Natural killer cell (primary cell): Measurements from ENCODE around the gene SP140. TPM values are rescaled to one million over a fixed set of nuclear protein-coding genes. Genes with fewer than 3 reads are reported as not detected.

Experiments
- ATAC-seq, 3 donors: fragments of 150-1000 bp in 2 of 3; fragments of 200-7000 bp in 1 of 3; cut with Tn5 transposase; 1 replicate in 1 of 3; 2 replicates in 2 of 3; pipeline ENCODE4 v1.10.0; 2021; ENCODE audit warnings: mild to moderate bottlenecking in 2 of 3, moderate library complexity in 2 of 3
- DNase-seq, 2 donors: peaks; one replicate each; pipeline versions ENCODE4 v3.0.0 to v3.0.0-alpha.2; 2013 to 2021; ENCODE audit warnings: mixed read lengths in 1 of 2
- H3K27ac ChIP-seq: one replicate; pipeline ENCODE4 v1.5.1; 2013; ENCODE audit warnings: mild to moderate bottlenecking, low read length
- H3K27me3 ChIP-seq: one replicate; pipeline ENCODE4 v1.6.1; 2013; ENCODE audit warnings: low read length; ENCODE audit not compliant: control insufficient read depth, insufficient read depth
- H3K36me3 ChIP-seq: one replicate; pipeline ENCODE4 v1.6.1; 2013; ENCODE audit warnings: low read length; ENCODE audit not compliant: control insufficient read depth, insufficient read depth
- H3K4me1 ChIP-seq: one replicate; pipeline ENCODE4 v1.6.1; 2013; ENCODE audit warnings: low read length; ENCODE audit not compliant: control insufficient read depth, insufficient read depth
- H3K4me3 ChIP-seq: one replicate; pipeline ENCODE4 v1.5.1; 2013; ENCODE audit warnings: low read length
- H3K9me3 ChIP-seq: one replicate; pipeline ENCODE4 v1.6.1; 2013; ENCODE audit warnings: low read length; ENCODE audit not compliant: control insufficient read depth, insufficient read depth
- H3K27ac Mint-ChIP-seq, 2 donors: one replicate each; pipeline ENCODE4 v1.8.0; 2022; ENCODE audit warnings: mild to moderate bottlenecking in 2 of 2, mixed read lengths in 2 of 2, moderate library complexity in 1 of 2
- H3K27me3 Mint-ChIP-seq, 2 donors: one replicate each; pipeline ENCODE4 v1.8.0; 2022; ENCODE audit warnings: low read depth in 2 of 2, mixed read lengths in 2 of 2
- H3K36me3 Mint-ChIP-seq: one replicate; pipeline ENCODE4 v1.8.0; 2022; ENCODE audit warnings: mixed read lengths
- H3K4me1 Mint-ChIP-seq, 2 donors: one replicate each; pipeline ENCODE4 v1.8.0; 2022; ENCODE audit warnings: mixed read lengths in 2 of 2
- H3K4me3 Mint-ChIP-seq: one replicate; pipeline ENCODE4 v1.8.0; 2022; ENCODE audit warnings: mild to moderate bottlenecking, moderate library complexity, mixed read lengths
- H3K9me3 Mint-ChIP-seq, 2 donors: one replicate each; pipeline ENCODE4 v1.8.0; 2022; ENCODE audit warnings: mixed read lengths in 2 of 2
- CTCF ChIP-seq: fragments of 200-600 bp; IDR thresholded peaks from one replicate; pipeline ENCODE4 v1.8.0; 2022; ENCODE audit warnings: antibody characterized with exemption
- WGBS: methylation state at CpG from one replicate; pipeline ENCODE4 v1.1.7; 2013; ENCODE audit warnings: missing lambda C conversion rate; ENCODE audit not compliant: insufficient coverage; 5-methylcytosine and 5-hydroxymethylcytosine counted together
- intact Hi-C: fragments of 100-400 bp; cut with micrococcal nuclease; formaldehyde crosslinking; loops from one replicate; pipeline ENCODE4 v1.14.2; 2022
- total RNA-seq, 4 donors: library from RNA; stranded (reverse); fragments of 120-200 nt in 1 of 4; gene quantifications; one replicate each; pipeline versions ENCODE4 v1.2.3 to v1.2.4, GENCODE V29; 2013 to 2022

SP140 gene
- total RNA-seq = 10 to 100 TPM; 69.1 to 89.9 (median 77.4) TPM
- 150 TPM for total RNA-seq (2013)

- Histone ChIP-seq H3K9me3 (peaks cover 3% of the 10 kb centered on the region), H3K27me3 (no peaks in the 10 kb centered on the region), H3K27ac (peak within 1 kb of the TSS; percentile 90), H3K4me3 (peak within 1 kb of the TSS; percentile 56), H3K36me3 (peaks cover 5% of the 10 kb centered on the region), H3K4me1 (peaks cover 40% of the 10 kb centered on the region)
- H3K27me3 Mint-ChIP-seq = no peaks in the 10 kb centered on the region
- intact Hi-C loops = loop anchor here (5.0 kb wide), 2 partner anchors 102 to 192 kb away; partner anchors contain the start of genes SP100 and SP140L
- DNase-seq (peak; percentile 68 to 93), ATAC-seq (peak; percentile 92 to 98 (median 97))
- H3K4me1 Mint-ChIP-seq = peaks cover 50 to 61% of the 10 kb centered on the region in 2 donors
- WGBS = 14% methylated on average over 7 of the region's 8 CpGs
- H3K27ac Mint-ChIP-seq = peak within 1 kb of the TSS; percentile 99 to 100
- no peak for TF ChIP-seq CTCF
- H3K36me3 Mint-ChIP-seq = peaks cover 8% of the 10 kb centered on the region
- H3K4me3 Mint-ChIP-seq = peak within 1 kb of the TSS; percentile 92
- H3K9me3 Mint-ChIP-seq = no peaks in the 10 kb centered on the region
These were observed at the start of gene SP140 for GRCh38 chr2:230225486-230225885. TSS of gene SP140 (plus strand) at chr2:230225736. CDS start at chr2:230225845, 109 bp downstream.

- no peak overlapping the region for H3K4me3 Mint-ChIP-seq
- 83% methylated on average over 3 of the region's 3 CpGs for WGBS
- Histone ChIP-seq H3K27me3 (no peaks in the 10 kb centered on the region), H3K9me3 (no peaks in the 10 kb centered on the region), H3K36me3 (peaks cover 86% of the 10 kb centered on the region), H3K27ac (no peak overlapping the region), H3K4me3 (no peak overlapping the region), H3K4me1 (no peaks in the 10 kb centered on the region)
- H3K9me3 Mint-ChIP-seq = peaks cover under 1 to 1% of the 10 kb centered on the region in 2 donors
- peaks cover 44% of the 10 kb centered on the region for H3K36me3 Mint-ChIP-seq
- no peak for DNase-seq
- no peak overlapping the region for H3K27ac Mint-ChIP-seq
- no peak for ATAC-seq
- peaks cover 3 to 5% of the 10 kb centered on the region in 2 donors for H3K4me1 Mint-ChIP-seq
- H3K27me3 Mint-ChIP-seq = no peaks in the 10 kb centered on the region
- intact Hi-C loops = no loop called here
- no peak for TF ChIP-seq CTCF
These were observed 48.5 kb upstream of the SP140 start for GRCh38 chr2:230176996-230177395.

GRCh38 chr2:230178546-230179485 is 46.7 kb upstream of the SP140 start:
- no peaks in the 10 kb centered on the region for H3K4me1 ChIP-seq
- no peak overlapping the region for H3K4me3 Mint-ChIP-seq
- DNase-seq (no peak), ATAC-seq (no peak)
- over 99% methylated on average over 7 of the region's 7 CpGs for WGBS
- peaks cover 58% of the 10 kb centered on the region for H3K36me3 Mint-ChIP-seq
- no peaks in the 10 kb centered on the region for H3K27me3 ChIP-seq
- peaks cover 87% of the 10 kb centered on the region for H3K36me3 ChIP-seq
- H3K9me3 Mint-ChIP-seq = peaks cover 2% of the 10 kb centered on the region in 2 donors
- intact Hi-C loops = no loop called here
- TF ChIP-seq CTCF = no peak
- H3K27ac ChIP-seq = no peak overlapping the region
- H3K4me1 Mint-ChIP-seq = peaks cover 5 to 13% of the 10 kb centered on the region in 2 donors
- H3K9me3 ChIP-seq = no peaks in the 10 kb centered on the region
- no peaks in the 10 kb centered on the region for H3K27me3 Mint-ChIP-seq
- peak overlapping the region in 1 of 2 donors; percentile 37 for H3K27ac Mint-ChIP-seq
- H3K4me3 ChIP-seq = no peak overlapping the region
